GM18505 (cell line): ENCODE data around the gene AXIN2.

ENCODE experiments used
- ATAC-seq: cut with Tn5 transposase; IDR thresholded peaks from one replicate; pipeline ENCODE4 v1.9.1; 2021; ENCODE audit not compliant: unreplicated experiment
- POLR2A ChIP-seq: IDR thresholded peaks from 4 replicates; pipeline ENCODE4 v1.6.1; 2011; ENCODE audit warnings: borderline replicate concordance; ENCODE audit not compliant: insufficient read depth, insufficient read length; ENCODE audit errors: extremely low read depth

Gene AXIN2

GRCh38 chr17:65592125-65592965 lies 30.9 kb upstream of the AXIN2 start:
- no peak for ATAC-seq
- TF ChIP-seq POLR2A: no peak

GRCh38 chr17:65589321-65589720 lies 27.9 kb upstream of the AXIN2 start:
- TF ChIP-seq POLR2A: no peak
- ATAC-seq: no peak

GRCh38 chr17:65588181-65588808 lies 26.8 kb upstream of the AXIN2 start:
- TF ChIP-seq POLR2A: no peak
- ATAC-seq: no peak

- ATAC-seq: no peak
Observed at GRCh38 chr17:65587534-65588180, 26.2 kb upstream of the AXIN2 start.

GRCh38 chr17:65586899-65587298 lies 25.5 kb upstream of the AXIN2 start:
- no peak for ATAC-seq
- no peak for TF ChIP-seq POLR2A

More at GRCh38 chr17:65587534-65588180, 26.2 kb upstream of the AXIN2 start:
- TF ChIP-seq POLR2A: no peak

- no peak for TF ChIP-seq POLR2A
- ATAC-seq: no peak
Observed at GRCh38 chr17:65584604-65585521, 23.4 kb upstream of the AXIN2 start.

- ATAC-seq: no peak
- TF ChIP-seq POLR2A: no peak
Observed at GRCh38 chr17:65583921-65584603, 22.6 kb upstream of the AXIN2 start.

GRCh38 chr17:65576939-65577338 lies 15.5 kb upstream of the AXIN2 start:
- no peak for TF ChIP-seq POLR2A
- ATAC-seq: no peak

GRCh38 chr17:65573282-65573602 lies 11.8 kb upstream of the AXIN2 start:
- no peak for ATAC-seq
- no peak for TF ChIP-seq POLR2A

GRCh38 chr17:65572581-65573281 lies 11.3 kb upstream of the AXIN2 start:
- ATAC-seq: no peak
- TF ChIP-seq POLR2A: no peak

GRCh38 chr17:65572186-65572580 lies 10.7 kb upstream of the AXIN2 start:
- no peak for ATAC-seq
- no peak for TF ChIP-seq POLR2A

- no peak for TF ChIP-seq POLR2A
- no peak for ATAC-seq
Observed at GRCh38 chr17:65568918-65569317, 7.5 kb upstream of the AXIN2 start.
